ENCODE data around the gene ERAL1. TPM values are rescaled to one million over a fixed set of nuclear protein-coding genes. Genes with fewer than 3 reads are reported as not detected.

ERAL1 gene
- total RNA-seq, 1 experiment from 2014 or later = 47.2 TPM

GRCh38 chr17:28860363-28860808, 5.6 kb downstream of the ERAL1 start:
- Mint-ChIP-seq H3K36me3 (ENCODE audit: insufficient read depth, unreplicated experiment) (peaks cover 18% of the 10 kb centered on the region), H3K4me3 (ENCODE audit: low read depth, unreplicated experiment) (no peak overlapping the region), H3K4me1 (ENCODE audit: low read depth, unreplicated experiment) (no peaks in the 10 kb centered on the region), H3K27me3 (ENCODE audit: unreplicated experiment) (no peaks in the 10 kb centered on the region), H3K27ac (ENCODE audit: unreplicated experiment) (no peak overlapping the region), H3K9me3 (ENCODE audit: low read depth, unreplicated experiment) (no peaks in the 10 kb centered on the region)
- intact Hi-C loops (cut with micrococcal nuclease; ENCODE audit: unreplicated experiment) = no loop called here
- BruUV-seq (replicated peaks) = no TSS peak
- TF ChIP-seq, protein P1, sequence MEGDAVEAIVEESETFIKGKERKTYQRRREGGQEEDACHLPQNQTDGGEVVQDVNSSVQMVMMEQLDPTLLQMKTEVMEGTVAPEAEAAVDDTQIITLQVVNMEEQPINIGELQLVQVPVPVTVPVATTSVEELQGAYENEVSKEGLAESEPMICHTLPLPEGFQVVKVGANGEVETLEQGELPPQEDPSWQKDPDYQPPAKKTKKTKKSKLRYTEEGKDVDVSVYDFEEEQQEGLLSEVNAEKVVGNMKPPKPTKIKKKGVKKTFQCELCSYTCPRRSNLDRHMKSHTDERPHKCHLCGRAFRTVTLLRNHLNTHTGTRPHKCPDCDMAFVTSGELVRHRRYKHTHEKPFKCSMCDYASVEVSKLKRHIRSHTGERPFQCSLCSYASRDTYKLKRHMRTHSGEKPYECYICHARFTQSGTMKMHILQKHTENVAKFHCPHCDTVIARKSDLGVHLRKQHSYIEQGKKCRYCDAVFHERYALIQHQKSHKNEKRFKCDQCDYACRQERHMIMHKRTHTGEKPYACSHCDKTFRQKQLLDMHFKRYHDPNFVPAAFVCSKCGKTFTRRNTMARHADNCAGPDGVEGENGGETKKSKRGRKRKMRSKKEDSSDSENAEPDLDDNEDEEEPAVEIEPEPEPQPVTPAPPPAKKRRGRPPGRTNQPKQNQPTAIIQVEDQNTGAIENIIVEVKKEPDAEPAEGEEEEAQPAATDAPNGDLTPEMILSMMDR (IDR thresholded peaks at IDR 0.05; ENCODE audit: unreplicated experiment) = no peak
- no peak for DNase-seq
- CTCF ChIA-PET = interaction anchor here (0.6 kb wide), 1 partner anchor 438 kb away, joined by 3 read pairs; no protein-coding TSS in a partner anchor

DNA sequence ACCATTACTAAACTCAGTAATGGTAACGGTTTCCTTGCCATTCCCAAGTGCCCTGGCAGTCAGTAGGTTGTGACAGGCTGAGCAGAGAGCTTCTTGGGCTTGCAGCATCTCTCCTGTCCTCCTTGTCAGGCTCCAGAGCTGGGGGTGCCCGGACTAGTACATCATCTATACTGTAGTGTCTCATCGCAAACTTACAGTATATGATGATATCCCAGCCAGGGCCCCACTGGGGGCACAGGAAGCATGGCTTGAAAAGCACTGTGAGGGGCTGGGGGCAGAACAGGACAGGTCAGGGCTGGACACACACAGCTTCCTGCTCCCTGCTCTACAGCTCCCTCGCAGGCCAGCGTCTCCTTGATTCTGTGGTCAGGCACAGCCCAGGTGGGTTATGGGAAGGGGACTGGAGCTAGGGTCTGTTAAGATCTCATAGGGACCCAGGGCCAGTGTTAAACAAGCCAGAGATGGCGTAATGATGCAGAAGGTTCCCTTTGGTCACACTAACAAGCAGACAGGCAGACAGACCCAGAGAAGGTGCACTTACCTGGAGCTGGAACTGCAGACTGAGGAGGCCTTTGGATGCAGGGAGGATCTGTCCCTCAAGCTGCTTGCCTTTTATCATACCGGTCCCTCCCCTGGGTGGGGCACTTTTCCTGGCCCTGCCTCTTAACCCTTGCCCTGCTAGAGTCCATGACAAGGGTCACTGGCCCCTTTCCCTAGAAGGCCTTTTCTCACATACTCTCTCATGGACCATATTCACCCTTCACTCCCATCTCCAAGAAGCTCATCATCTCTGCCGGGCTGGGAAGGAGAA, 6.8 kb downstream of the ERAL1 start:
- Mint-ChIP-seq H3K4me1 (ENCODE audit: low read depth, unreplicated experiment) (peaks cover 6% of the 10 kb centered on the region), H3K9me3 (ENCODE audit: low read depth, unreplicated experiment) (no peaks in the 10 kb centered on the region), H3K27ac (ENCODE audit: unreplicated experiment) (no peak overlapping the region), H3K27me3 (ENCODE audit: unreplicated experiment) (no peaks in the 10 kb centered on the region), H3K36me3 (ENCODE audit: insufficient read depth, unreplicated experiment) (peaks cover 12% of the 10 kb centered on the region), H3K4me3 (ENCODE audit: low read depth, unreplicated experiment) (no peak overlapping the region)
- DNase-seq = no peak
- TF ChIP-seq, protein P1 (IDR thresholded peaks at IDR 0.05; ENCODE audit: unreplicated experiment) = no peak
- no TSS peak for BruUV-seq (replicated peaks)
- intact Hi-C loops (cut with micrococcal nuclease; ENCODE audit: unreplicated experiment) = no loop called here
- CTCF ChIA-PET = no interaction called here

DNA sequence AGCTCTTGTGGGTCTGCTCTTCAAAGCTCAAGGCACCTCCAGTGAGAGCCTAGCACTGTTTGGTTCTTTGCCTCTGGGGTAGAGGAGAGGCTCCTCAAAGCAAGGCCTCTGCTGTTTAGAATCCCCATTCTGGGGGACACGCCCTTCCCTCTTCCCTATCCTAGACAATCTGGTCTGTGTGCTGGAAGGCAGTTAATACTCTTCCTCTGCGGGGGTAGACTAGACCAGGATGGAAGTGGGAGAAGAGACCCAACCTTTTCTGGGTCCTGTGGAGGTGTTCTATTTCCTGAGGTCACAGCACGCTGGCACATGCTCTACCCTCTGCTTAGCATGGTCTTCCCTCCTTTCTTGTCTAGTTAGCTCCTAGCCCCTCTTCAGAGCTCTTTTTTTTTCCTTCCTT, 7.7 kb downstream of the ERAL1 start:
- intact Hi-C loops (cut with micrococcal nuclease; ENCODE audit: unreplicated experiment) = no loop called here
- no peak overlapping the region for H3K27ac Mint-ChIP-seq (ENCODE audit: unreplicated experiment)
- H3K27me3 Mint-ChIP-seq (ENCODE audit: unreplicated experiment) = no peaks in the 10 kb centered on the region
- peaks cover 6% of the 10 kb centered on the region for H3K4me1 Mint-ChIP-seq (ENCODE audit: low read depth, unreplicated experiment)
- no peak overlapping the region for H3K4me3 Mint-ChIP-seq (ENCODE audit: low read depth, unreplicated experiment)
- peaks cover 12% of the 10 kb centered on the region for H3K36me3 Mint-ChIP-seq (ENCODE audit: insufficient read depth, unreplicated experiment)
- DNase-seq = no peak
- no peaks in the 10 kb centered on the region for H3K9me3 Mint-ChIP-seq (ENCODE audit: low read depth, unreplicated experiment)
- TF ChIP-seq, protein P1 (IDR thresholded peaks at IDR 0.05; ENCODE audit: unreplicated experiment) = no peak
- no TSS peak for BruUV-seq (replicated peaks)
- CTCF ChIA-PET = no interaction called here

DNA sequence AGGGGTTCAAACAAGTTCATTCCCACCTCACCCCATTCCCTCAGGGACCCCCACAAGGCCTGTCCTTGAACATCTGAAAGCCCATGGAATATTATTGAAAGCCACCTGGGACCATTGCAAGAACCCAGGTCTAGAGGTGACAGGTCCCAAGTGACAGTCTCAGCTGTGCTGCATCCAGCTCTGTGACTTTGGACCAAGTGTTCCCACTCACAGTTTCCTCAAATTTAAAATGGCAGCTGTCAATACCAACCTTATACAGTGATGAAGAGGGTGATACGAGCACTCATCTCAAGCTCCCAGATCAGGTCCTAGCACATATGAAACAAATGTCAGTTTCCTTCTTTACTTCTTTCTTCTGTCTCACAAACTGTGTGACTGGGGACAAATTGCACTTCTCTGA, 9.1 kb downstream of the ERAL1 start:
- TF ChIP-seq, protein P1 (IDR thresholded peaks at IDR 0.05; ENCODE audit: unreplicated experiment) = no peak
- intact Hi-C loops (cut with micrococcal nuclease; ENCODE audit: unreplicated experiment) = no loop called here
- no TSS peak for BruUV-seq (replicated peaks)
- H3K36me3 Mint-ChIP-seq (ENCODE audit: insufficient read depth, unreplicated experiment) = peaks cover 12% of the 10 kb centered on the region
- H3K27ac Mint-ChIP-seq (ENCODE audit: unreplicated experiment) = no peak overlapping the region
- H3K4me1 Mint-ChIP-seq (ENCODE audit: low read depth, unreplicated experiment) = peaks cover 6% of the 10 kb centered on the region
- no peaks in the 10 kb centered on the region for H3K27me3 Mint-ChIP-seq (ENCODE audit: unreplicated experiment)
- CTCF ChIA-PET = interaction anchor here (0.7 kb wide), 1 partner anchor 100 kb away, joined by 5 read pairs; no protein-coding TSS in a partner anchor
- DNase-seq = no peak
- no peak overlapping the region for H3K4me3 Mint-ChIP-seq (ENCODE audit: low read depth, unreplicated experiment)
- no peaks in the 10 kb centered on the region for H3K9me3 Mint-ChIP-seq (ENCODE audit: low read depth, unreplicated experiment)

Measured in Calu3 (cell line).